ENCODE data around the gene WWP2.

DNA sequence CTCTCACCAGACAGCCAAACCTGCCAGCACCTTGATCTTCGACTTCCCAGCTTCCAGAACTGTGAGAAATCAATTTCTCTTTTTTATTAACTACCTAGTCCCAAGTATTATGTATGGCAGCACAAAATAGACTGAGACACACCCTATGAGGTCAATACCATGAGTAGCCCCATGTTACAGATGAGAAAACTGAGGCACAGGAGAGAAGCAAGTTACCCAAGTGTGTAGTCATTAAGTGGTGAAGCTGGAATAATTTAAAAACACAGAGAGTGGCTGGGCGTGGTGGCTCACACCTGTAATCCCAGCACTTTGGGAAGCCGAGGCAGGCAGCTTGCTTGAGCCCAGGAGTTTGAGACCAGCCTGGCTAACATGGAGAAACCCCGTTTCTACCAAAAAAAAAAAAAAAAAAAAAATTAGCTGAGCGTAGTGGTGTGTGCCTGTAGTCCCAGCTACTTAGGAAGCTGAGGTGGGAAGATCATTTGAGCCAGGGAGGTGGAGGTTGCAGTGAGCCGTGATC is 40.6 kb upstream of the WWP2 start:
- TF ChIP-seq, protein P1, sequence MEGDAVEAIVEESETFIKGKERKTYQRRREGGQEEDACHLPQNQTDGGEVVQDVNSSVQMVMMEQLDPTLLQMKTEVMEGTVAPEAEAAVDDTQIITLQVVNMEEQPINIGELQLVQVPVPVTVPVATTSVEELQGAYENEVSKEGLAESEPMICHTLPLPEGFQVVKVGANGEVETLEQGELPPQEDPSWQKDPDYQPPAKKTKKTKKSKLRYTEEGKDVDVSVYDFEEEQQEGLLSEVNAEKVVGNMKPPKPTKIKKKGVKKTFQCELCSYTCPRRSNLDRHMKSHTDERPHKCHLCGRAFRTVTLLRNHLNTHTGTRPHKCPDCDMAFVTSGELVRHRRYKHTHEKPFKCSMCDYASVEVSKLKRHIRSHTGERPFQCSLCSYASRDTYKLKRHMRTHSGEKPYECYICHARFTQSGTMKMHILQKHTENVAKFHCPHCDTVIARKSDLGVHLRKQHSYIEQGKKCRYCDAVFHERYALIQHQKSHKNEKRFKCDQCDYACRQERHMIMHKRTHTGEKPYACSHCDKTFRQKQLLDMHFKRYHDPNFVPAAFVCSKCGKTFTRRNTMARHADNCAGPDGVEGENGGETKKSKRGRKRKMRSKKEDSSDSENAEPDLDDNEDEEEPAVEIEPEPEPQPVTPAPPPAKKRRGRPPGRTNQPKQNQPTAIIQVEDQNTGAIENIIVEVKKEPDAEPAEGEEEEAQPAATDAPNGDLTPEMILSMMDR (optimal IDR thresholded peaks at IDR 0.05 in 1 of 3, IDR thresholded peaks at IDR 0.05 in 1 of 3, conservative IDR thresholded peaks at IDR 0.05 in 1 of 3; ENCODE audit: extremely low read depth in 1 of 3, insufficient read depth in 2 of 3, low read length in 3 of 3): no peak
- TF ChIP-seq EZH2 (IDR thresholded peaks at IDR 0.05; ENCODE audit: low read length): no peak

All from keratinocyte (primary cell).